Measurements from ENCODE around the gene ITGA3. TPM values are rescaled to one million over a fixed set of nuclear protein-coding genes. Genes with fewer than 3 reads are reported as not detected.

Gene ITGA3
- total and polyA plus RNA-seq, 2 experiments from 2014 or later, result 28.5 to 32.8 TPM

- no peaks in the 10 kb centered on the region for H4K20me1 ChIP-seq (ENCODE audit: insufficient read depth, poor library complexity, severe bottlenecking)
- 71% methylated on average over 6 of the region's 6 CpGs for WGBS (ENCODE audit: low lambda C conversion rate, missing lambda C conversion rate)
- no peaks in the 10 kb centered on the region for H3K9me2 ChIP-seq (replicated peaks; ENCODE audit: insufficient read depth)
- peaks cover 15% of the 10 kb centered on the region for H3K4me1 ChIP-seq (ENCODE audit: insufficient read depth)
- no peak for DNase-seq (ENCODE audit: low spot score)
- H3K9me3 ChIP-seq (ENCODE audit: low read depth), result no peaks in the 10 kb centered on the region
- H3K36me3 ChIP-seq (replicated peaks; ENCODE audit: insufficient read depth, low read depth), result no peaks in the 10 kb centered on the region
- no peak overlapping the region for H2AFZ ChIP-seq
- no peak overlapping the region for H3K27ac ChIP-seq
- peaks cover 3% of the 10 kb centered on the region for H3K27me3 ChIP-seq
- H3K4me3 ChIP-seq, result no peak overlapping the region
- no peaks in the 10 kb centered on the region for H3K79me2 ChIP-seq
- peak overlapping the region; percentile 99 for H3K4me2 ChIP-seq
- TF ChIP-seq CTCF (IDR thresholded peaks at IDR 0.05; ENCODE audit: poor library complexity) (no peak), EZH2phosphoT487 (IDR thresholded peaks at IDR 0.05; ENCODE audit: low read depth, severe bottlenecking, unreplicated experiment) (no peak), EZH2 (IDR thresholded peaks at IDR 0.05; ENCODE audit: borderline replicate concordance) (no peak)
Observed at GRCh38 chr17:50127697-50128361, 71.9 kb downstream of the ITGA3 start.

GRCh38 chr17:50128441-50129352 lies 72.8 kb downstream of the ITGA3 start:
- Histone ChIP-seq H3K27me3 (peaks cover 3% of the 10 kb centered on the region), H3K9me2 (replicated peaks; ENCODE audit: insufficient read depth) (no peaks in the 10 kb centered on the region), H3K27ac (peak overlapping the region; percentile 65), H3K4me3 (peak overlapping the region; percentile 58), H2AFZ (peak overlapping the region; percentile 71), H3K79me2 (no peaks in the 10 kb centered on the region), H4K20me1 (ENCODE audit: insufficient read depth, poor library complexity, severe bottlenecking) (no peaks in the 10 kb centered on the region), H3K4me1 (ENCODE audit: insufficient read depth) (peaks cover 21% of the 10 kb centered on the region), H3K4me2 (peak overlapping the region; percentile 99), H3K9me3 (ENCODE audit: low read depth) (no peaks in the 10 kb centered on the region), H3K36me3 (replicated peaks; ENCODE audit: insufficient read depth, low read depth) (no peaks in the 10 kb centered on the region)
- no peak for TF ChIP-seq CTCF (IDR thresholded peaks at IDR 0.05; ENCODE audit: poor library complexity)
- TF ChIP-seq EZH2phosphoT487 (IDR thresholded peaks at IDR 0.05; ENCODE audit: low read depth, severe bottlenecking, unreplicated experiment), result no peak
- TF ChIP-seq EZH2 (IDR thresholded peaks at IDR 0.05; ENCODE audit: borderline replicate concordance), result no peak
- WGBS (ENCODE audit: low lambda C conversion rate, missing lambda C conversion rate), result 11% methylated on average over 25 of the region's 32 CpGs
- DNase-seq (ENCODE audit: low spot score), result peak; percentile 44

GRCh38 chr17:50129353-50129727 lies 73.4 kb downstream of the ITGA3 start:
- WGBS (ENCODE audit: low lambda C conversion rate, missing lambda C conversion rate), result under 1% methylated on average over 17 of the region's 31 CpGs
- Histone ChIP-seq H3K79me2 (no peaks in the 10 kb centered on the region), H4K20me1 (ENCODE audit: insufficient read depth, poor library complexity, severe bottlenecking) (no peaks in the 10 kb centered on the region), H3K9me3 (ENCODE audit: low read depth) (no peaks in the 10 kb centered on the region), H3K9me2 (replicated peaks; ENCODE audit: insufficient read depth) (no peaks in the 10 kb centered on the region), H3K27me3 (peaks cover 3% of the 10 kb centered on the region), H3K27ac (peak overlapping the region; percentile 65), H3K36me3 (replicated peaks; ENCODE audit: insufficient read depth, low read depth) (no peaks in the 10 kb centered on the region), H3K4me2 (peak overlapping the region; percentile 99), H3K4me1 (ENCODE audit: insufficient read depth) (peaks cover 21% of the 10 kb centered on the region), H3K4me3 (peak overlapping the region; percentile 58), H2AFZ (peak overlapping the region; percentile 71)
- TF ChIP-seq CTCF (IDR thresholded peaks at IDR 0.05; ENCODE audit: poor library complexity), result no peak
- no peak for DNase-seq (ENCODE audit: low spot score)

All from hepatocyte (in vitro differentiated cells).